ENCODE measurements around the gene ACVR1. TPM values are rescaled to one million over a fixed set of nuclear protein-coding genes. Genes with fewer than 3 reads are reported as not detected.

Gene ACVR1
- total and polyA plus RNA-seq, 9 of the 15 experiments (the other 6 are each of a cell fraction or from before 2014, with no cell fraction given) = 3.8 to 14.3 (median 6.9) TPM

- TF ChIP-seq DEAF1 (CRISPR knock-in tag; IDR thresholded peaks at IDR 0.05) (no peak), ZNF175 (CRISPR knock-in tag; IDR thresholded peaks at IDR 0.05; ENCODE audit: low read depth) (no peak; the same call in 1 of the 2 replicates), MAZ (CRISPR knock-in tag; conservative IDR thresholded peaks at IDR 0.05 in 1 of 2, IDR thresholded peaks at IDR 0.05 in 1 of 2) (peak; percentile 93 to 95), ZFP1 (CRISPR knock-in tag; IDR thresholded peaks at IDR 0.05) (no peak), HMBOX1 (IDR thresholded peaks at IDR 0.05) (no peak), ZSCAN32 (CRISPR knock-in tag; IDR thresholded peaks at IDR 0.05) (no peak), NFXL1 (CRISPR knock-in tag; IDR thresholded peaks at IDR 0.05) (no peak), ZNF165 (CRISPR knock-in tag; IDR thresholded peaks at IDR 0.05; ENCODE audit: borderline replicate concordance) (no peak), ZNF197 (CRISPR knock-in tag; IDR thresholded peaks at IDR 0.05; ENCODE audit: low read depth) (0 out of 2 replicates have a peak, but pooled peaks have one; percentile 21), NR4A1 (CRISPR knock-in tag; IDR thresholded peaks at IDR 0.05) (no peak), NR4A1 (tag; IDR thresholded peaks at IDR 0.05) (no peak), CBX5 (IDR thresholded peaks at IDR 0.05; ENCODE audit: borderline replicate concordance, low read depth) (no peak), HMG20A (CRISPR knock-in tag; conservative IDR thresholded peaks at IDR 0.05) (no peak), LARP7 (IDR thresholded peaks at IDR 0.05) (no peak), ZBTB49 (CRISPR knock-in tag; IDR thresholded peaks at IDR 0.05; ENCODE audit: borderline replicate concordance) (no peak), ZBTB9 (CRISPR knock-in tag; IDR thresholded peaks at IDR 0.05) (no peak; the same call in 1 of the 2 replicates), CTCFL (IDR thresholded peaks at IDR 0.05; ENCODE audit: borderline replicate concordance, insufficient read depth, low read depth, low read length, poor library complexity, severe bottlenecking) (peak; percentile 95), RAD21 (CRISPR knock-in tag; conservative IDR thresholded peaks at IDR 0.05 in 1 of 2, IDR thresholded peaks at IDR 0.05 in 1 of 2) (peak in 1 of 2 experiments; percentile 54; a peak in 2 of 4 replicates), ZC3H4 (CRISPR knock-in tag; IDR thresholded peaks at IDR 0.05; ENCODE audit: borderline replicate concordance) (no peak)
Observed at GRCh38 chr2:157876066-157876785, at the start of gene ACVR1 (continued).

Data from K562 (cell line).